Stimulated activated naive CD8-positive, alpha-beta T cell treated with anti-CD3 and anti-CD28 coated beads, Interleukin-15, amount 100 ng/mL, for 72 hours (primary cell): ENCODE results near the gene USP11.

Source experiments
- ATAC-seq: fragments of 150-1000 bp; cut with Tn5 transposase; 2 replicates; pipeline ENCODE4 v1.10.0; 2021; ENCODE audit warnings: mild to moderate bottlenecking, moderate library complexity
- DNase-seq, 2 donors: peaks; one replicate each; pipeline ENCODE4 v3.0.0; 2021 to 2022
- H3K27ac Mint-ChIP-seq, 2 donors: one replicate each; pipeline ENCODE4 v1.8.0; 2022; ENCODE audit warnings: mild to moderate bottlenecking in 2 of 2, mixed read lengths in 2 of 2, moderate library complexity in 2 of 2
- H3K27me3 Mint-ChIP-seq: one replicate; pipeline ENCODE4 v1.8.0; 2022; ENCODE audit warnings: mixed read lengths
- H3K4me1 Mint-ChIP-seq: one replicate; pipeline ENCODE4 v1.8.0; 2022; ENCODE audit warnings: mild to moderate bottlenecking, mixed read lengths
- H3K4me3 Mint-ChIP-seq, 2 donors: one replicate each; pipeline ENCODE4 v1.8.0; 2022; ENCODE audit warnings: mild to moderate bottlenecking in 2 of 2, mixed read lengths in 2 of 2, moderate library complexity in 1 of 2
- H3K9me3 Mint-ChIP-seq, 2 donors: one replicate each; pipeline ENCODE4 v1.8.0; 2022; ENCODE audit warnings: mixed read lengths in 2 of 2

USP11 gene

DNA sequence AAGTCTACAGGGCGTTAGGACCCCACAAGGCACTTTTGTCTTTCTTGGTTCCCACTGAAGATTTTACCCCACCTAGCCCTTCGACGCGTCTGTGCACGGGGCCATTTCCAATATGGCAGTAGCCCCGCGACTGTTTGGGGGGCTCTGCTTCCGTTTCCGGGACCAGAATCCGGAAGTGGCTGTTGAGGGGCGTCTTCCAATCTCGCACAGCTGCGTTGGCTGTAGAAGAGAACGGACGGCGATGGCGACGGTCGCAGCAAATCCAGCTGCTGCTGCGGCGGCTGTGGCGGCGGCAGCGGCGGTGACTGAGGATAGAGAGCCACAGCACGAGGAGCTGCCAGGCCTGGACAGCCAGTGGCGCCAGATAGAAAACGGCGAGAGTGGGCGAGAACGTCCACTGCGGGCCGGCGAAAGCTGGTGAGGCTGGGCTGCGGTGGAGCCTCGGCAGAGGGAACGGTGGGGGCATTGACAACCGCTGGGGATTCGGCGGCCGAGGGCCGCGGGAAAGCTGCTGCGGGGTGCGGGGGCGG, at the start of gene USP11:
USP11 (plus strand) TSS at position 207 of the 530 bp plus-strand sequence; CDS start at position 242, 35 bp downstream.
- DNase-seq = peak; percentile 59 to 68
- peak; percentile 57 for ATAC-seq
- H3K4me1 Mint-ChIP-seq = peaks cover 34% of the 10 kb centered on the region
- peak within 1 kb of the TSS; percentile 96 to 99 for H3K4me3 Mint-ChIP-seq
- peak within 1 kb of the TSS; percentile 98 to 99 for H3K27ac Mint-ChIP-seq
- no peaks in the 10 kb centered on the region for H3K9me3 Mint-ChIP-seq
- H3K27me3 Mint-ChIP-seq = no peaks in the 10 kb centered on the region

DNA sequence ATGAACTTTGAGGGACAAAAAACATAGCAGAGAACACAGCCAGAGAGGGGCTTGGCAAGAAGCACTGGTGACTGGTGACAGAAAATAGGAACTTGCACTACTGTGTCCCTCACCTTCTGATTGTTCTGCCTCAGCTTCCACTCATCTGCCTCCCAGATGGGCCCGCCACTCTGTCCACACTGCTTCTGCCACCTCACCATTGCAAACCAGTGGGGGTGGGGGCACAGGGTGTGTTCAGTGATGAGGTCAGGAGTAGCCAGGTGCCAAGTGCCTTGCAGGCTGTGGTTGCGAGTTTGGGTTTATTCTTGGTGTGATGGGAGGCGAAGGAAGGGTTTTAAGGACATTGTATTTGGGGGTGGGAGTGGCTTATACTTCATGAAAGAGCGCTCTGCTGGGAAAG, 48.3 kb upstream of the USP11 start:
- ATAC-seq (no peak), DNase-seq (no peak)
- H3K9me3 Mint-ChIP-seq = no peaks in the 10 kb centered on the region
- no peaks in the 10 kb centered on the region for H3K27me3 Mint-ChIP-seq
- H3K4me3 Mint-ChIP-seq = no peak overlapping the region
- peak overlapping the region in 1 of 2 donors; percentile 8 for H3K27ac Mint-ChIP-seq
- H3K4me1 Mint-ChIP-seq = peaks cover 20% of the 10 kb centered on the region

DNA sequence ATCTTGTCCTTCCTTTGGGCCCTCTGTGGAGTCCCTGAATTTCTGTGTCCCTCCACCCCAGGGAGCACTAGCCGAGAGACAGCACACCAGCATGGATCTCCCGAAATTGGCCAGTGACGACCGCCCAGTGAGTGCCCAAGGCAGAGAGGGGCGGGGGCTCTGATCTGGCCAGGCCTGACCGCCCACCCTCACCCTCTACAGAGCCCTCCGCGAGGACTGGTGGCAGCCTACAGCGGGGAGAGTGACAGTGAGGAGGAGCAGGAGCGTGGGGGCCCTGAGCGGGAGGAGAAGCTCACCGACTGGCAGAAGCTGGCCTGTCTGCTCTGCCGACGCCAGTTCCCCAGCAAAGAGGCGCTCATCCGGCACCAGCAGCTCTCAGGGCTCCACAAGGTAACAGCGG, 47.6 kb upstream of the USP11 start:
- no peaks in the 10 kb centered on the region for H3K9me3 Mint-ChIP-seq
- DNase-seq (no peak), ATAC-seq (no peak)
- H3K4me1 Mint-ChIP-seq = peaks cover 21% of the 10 kb centered on the region
- H3K27me3 Mint-ChIP-seq = no peaks in the 10 kb centered on the region
- H3K27ac Mint-ChIP-seq = no peak overlapping the region
- no peak overlapping the region for H3K4me3 Mint-ChIP-seq

GRCh38 chrX:47186096-47186740, 46.6 kb upstream of the USP11 start:
- no peak for ATAC-seq
- H3K4me1 Mint-ChIP-seq = peaks cover 26% of the 10 kb centered on the region
- H3K27ac Mint-ChIP-seq = peak overlapping the region in 1 of 2 donors; percentile 27
- no peak overlapping the region for H3K4me3 Mint-ChIP-seq
- no peak for DNase-seq
- no peaks in the 10 kb centered on the region for H3K27me3 Mint-ChIP-seq
- no peaks in the 10 kb centered on the region for H3K9me3 Mint-ChIP-seq

DNA sequence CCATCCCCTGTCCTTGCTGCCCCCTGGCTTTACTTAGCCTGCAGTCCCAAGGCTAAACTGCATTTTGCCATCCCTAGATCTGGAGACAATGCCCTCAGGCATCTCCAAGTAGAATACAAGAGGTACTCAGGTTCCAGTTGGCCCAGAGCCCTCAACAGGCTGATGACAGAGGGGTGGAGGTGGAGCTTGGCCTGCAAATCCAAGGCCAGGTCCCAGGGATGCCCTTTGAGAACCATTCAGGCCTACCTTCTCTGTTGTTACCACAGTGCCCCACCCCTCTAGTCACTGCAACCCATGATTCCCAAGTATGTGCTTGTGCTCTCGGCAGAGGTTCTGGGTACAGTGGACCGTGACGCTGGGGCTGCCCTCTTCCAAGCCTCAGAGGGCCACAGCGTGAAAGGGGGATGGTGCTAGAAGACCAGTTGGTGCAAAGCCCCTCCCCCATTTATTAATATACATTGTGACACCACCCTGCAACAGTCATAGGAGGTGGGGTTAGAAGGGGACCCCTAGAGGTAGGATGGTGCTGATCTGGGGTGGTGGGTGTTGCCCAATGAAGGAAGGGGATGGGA, 45.6 kb upstream of the USP11 start:
- DNase-seq (no peak), ATAC-seq (no peak)
- Mint-ChIP-seq H3K27ac (peak overlapping the region in 1 of 2 donors; percentile 29), H3K4me1 (peaks cover 26% of the 10 kb centered on the region), H3K4me3 (no peak overlapping the region), H3K27me3 (no peaks in the 10 kb centered on the region), H3K9me3 (no peaks in the 10 kb centered on the region)

DNA sequence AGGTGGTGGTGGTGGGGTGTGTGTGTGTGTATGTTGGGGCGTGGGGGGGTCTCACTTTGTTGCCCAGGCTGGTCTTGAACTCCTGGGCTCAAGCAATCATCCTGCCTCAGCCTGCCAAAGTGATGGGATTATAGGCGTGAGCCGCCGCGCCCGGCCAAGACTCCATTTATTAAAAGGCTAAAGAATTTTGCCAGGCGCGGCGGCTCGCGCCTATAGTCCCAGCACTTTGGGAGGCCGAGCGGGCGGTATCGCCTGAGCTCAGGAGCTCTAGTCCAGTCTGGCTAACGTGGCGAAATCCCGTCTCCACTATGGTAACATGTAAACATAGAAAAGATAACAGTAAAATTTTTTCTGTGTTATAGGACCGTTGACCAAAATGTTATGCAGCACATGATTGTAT, 42.9 kb upstream of the USP11 start:
- H3K9me3 Mint-ChIP-seq = no peaks in the 10 kb centered on the region
- no peak overlapping the region for H3K4me3 Mint-ChIP-seq
- H3K27ac Mint-ChIP-seq = no peak overlapping the region
- H3K4me1 Mint-ChIP-seq = peaks cover 44% of the 10 kb centered on the region
- no peak for DNase-seq
- no peak for ATAC-seq
- no peaks in the 10 kb centered on the region for H3K27me3 Mint-ChIP-seq

- Mint-ChIP-seq H3K4me3 (peak overlapping the region; percentile 90 to 98), H3K9me3 (no peaks in the 10 kb centered on the region), H3K4me1 (peaks cover 52% of the 10 kb centered on the region), H3K27ac (peak overlapping the region; percentile 96 to 97), H3K27me3 (no peaks in the 10 kb centered on the region)
- ATAC-seq (peak; percentile 90), DNase-seq (peak; percentile 79 to 90)
Observed at GRCh38 chrX:47190445-47191269, 42.2 kb upstream of the USP11 start.

DNA sequence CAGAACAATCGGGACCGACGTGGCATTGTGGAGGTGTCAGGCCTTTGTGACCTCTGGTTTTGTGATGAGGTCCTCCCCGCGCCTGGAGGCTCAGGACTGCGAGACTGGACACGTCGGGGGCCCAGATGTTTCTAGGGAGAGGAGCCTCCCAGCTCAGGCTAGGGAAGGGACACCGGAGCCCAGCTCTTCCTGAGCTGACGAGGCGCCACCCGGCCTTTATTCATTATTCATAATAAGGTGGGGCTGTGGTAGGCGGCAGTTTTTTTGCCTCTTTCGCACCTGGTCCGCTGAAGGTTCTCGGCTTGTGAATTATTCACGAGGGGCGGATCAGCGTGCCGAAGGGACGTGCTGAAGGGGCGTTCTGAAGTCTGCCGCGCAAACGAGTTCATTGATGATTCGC, 41.5 kb upstream of the USP11 start:
- peak overlapping the region; percentile 96 to 97 for H3K27ac Mint-ChIP-seq
- ATAC-seq (peak; percentile 13), DNase-seq (peak; percentile 44 to 50)
- H3K27me3 Mint-ChIP-seq = no peaks in the 10 kb centered on the region
- no peaks in the 10 kb centered on the region for H3K9me3 Mint-ChIP-seq
- H3K4me1 Mint-ChIP-seq = peaks cover 58% of the 10 kb centered on the region
- H3K4me3 Mint-ChIP-seq = peak overlapping the region; percentile 90 to 98

DNA sequence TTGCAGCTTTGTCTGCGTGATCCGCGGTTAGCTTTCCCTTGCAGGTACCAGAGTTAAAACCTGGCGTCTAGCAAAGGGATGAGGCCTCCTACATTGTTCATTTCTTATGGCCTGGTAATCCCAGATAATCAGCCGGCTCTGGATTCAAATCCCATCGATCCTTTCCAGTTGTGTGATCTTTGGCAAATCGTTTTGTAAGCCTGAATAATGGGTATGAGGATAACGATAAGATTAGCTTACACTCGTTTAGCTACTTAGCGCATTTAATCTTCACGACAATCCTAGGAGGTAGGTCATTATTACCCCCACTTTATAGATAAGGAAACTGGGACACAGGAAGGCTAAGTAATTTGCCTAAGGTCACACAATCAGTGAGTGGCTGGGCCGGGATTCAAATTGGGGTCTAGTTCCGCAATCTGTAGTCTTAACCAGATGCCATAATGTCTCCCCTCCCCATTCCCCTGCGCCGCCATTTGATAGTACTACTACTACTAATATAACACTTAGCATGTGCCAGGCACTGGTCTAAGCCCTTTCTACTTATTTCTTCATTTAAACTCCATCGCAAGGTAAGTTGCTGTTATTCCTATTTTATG, 40.9 kb upstream of the USP11 start:
- Mint-ChIP-seq H3K9me3 (no peaks in the 10 kb centered on the region), H3K27ac (peak overlapping the region in 1 of 2 donors; percentile 67), H3K27me3 (no peaks in the 10 kb centered on the region), H3K4me3 (peak overlapping the region; percentile 90 to 98), H3K4me1 (peaks cover 64% of the 10 kb centered on the region)
- ATAC-seq = no peak
- no peak for DNase-seq

GRCh38 chrX:47193475-47194193, 39.2 kb upstream of the USP11 start, which contains the start of gene UBA1:
Gene UBA1 (plus strand): TSS chrX:47193829. CDS start chrX:47198803, 4,974 bp downstream.
- no peaks in the 10 kb centered on the region for H3K27me3 Mint-ChIP-seq
- DNase-seq (peak; percentile 86 to 92), ATAC-seq (peak; percentile 78)
- H3K4me1 Mint-ChIP-seq = peaks cover 65% of the 10 kb centered on the region
- peak within 1 kb of the TSS; percentile 92 to 96 for H3K4me3 Mint-ChIP-seq
- H3K9me3 Mint-ChIP-seq = no peaks in the 10 kb centered on the region
- H3K27ac Mint-ChIP-seq = peak within 1 kb of the TSS; percentile 98 to 99

- DNase-seq (no peak), ATAC-seq (no peak)
- peak overlapping the region; percentile 95 to 98 for H3K27ac Mint-ChIP-seq
- H3K4me1 Mint-ChIP-seq = peaks cover 65% of the 10 kb centered on the region
- H3K27me3 Mint-ChIP-seq = no peaks in the 10 kb centered on the region
- peak overlapping the region; percentile 92 to 96 for H3K4me3 Mint-ChIP-seq
- H3K9me3 Mint-ChIP-seq = no peaks in the 10 kb centered on the region
Observed at GRCh38 chrX:47194194-47194787, 38.5 kb upstream of the USP11 start.

- Mint-ChIP-seq H3K4me1 (peaks cover 60% of the 10 kb centered on the region), H3K27me3 (no peaks in the 10 kb centered on the region), H3K27ac (peak overlapping the region; percentile 94 to 95), H3K9me3 (no peaks in the 10 kb centered on the region), H3K4me3 (peak overlapping the region; percentile 92 to 96)
- ATAC-seq (no peak), DNase-seq (no peak)
Observed at GRCh38 chrX:47196098-47196497, 36.7 kb upstream of the USP11 start.

DNA sequence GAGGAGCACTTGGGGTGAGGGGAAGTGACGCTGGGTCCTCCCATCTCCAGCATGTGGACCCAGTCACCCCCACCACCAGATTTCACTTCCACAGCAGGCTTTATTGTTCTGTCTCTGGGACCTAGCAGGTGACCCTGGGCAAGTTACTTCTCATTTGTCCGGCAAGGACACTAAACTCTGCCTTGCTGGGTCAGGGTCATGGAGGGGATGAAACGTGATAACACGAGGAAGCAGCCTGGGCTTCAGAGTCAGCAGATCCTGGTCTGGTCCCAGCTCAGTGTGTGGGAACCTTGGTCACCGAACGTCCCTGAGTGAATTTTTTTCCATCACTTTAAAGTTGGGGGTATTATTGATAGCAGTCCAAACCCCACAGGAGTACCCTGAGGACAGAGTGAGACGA, 35.3 kb upstream of the USP11 start:
- no peak for DNase-seq
- Mint-ChIP-seq H3K27ac (peak overlapping the region in 1 of 2 donors; percentile 65), H3K27me3 (no peaks in the 10 kb centered on the region), H3K4me1 (peaks cover 59% of the 10 kb centered on the region), H3K9me3 (no peaks in the 10 kb centered on the region), H3K4me3 (no peak overlapping the region)
- no peak for ATAC-seq

DNA sequence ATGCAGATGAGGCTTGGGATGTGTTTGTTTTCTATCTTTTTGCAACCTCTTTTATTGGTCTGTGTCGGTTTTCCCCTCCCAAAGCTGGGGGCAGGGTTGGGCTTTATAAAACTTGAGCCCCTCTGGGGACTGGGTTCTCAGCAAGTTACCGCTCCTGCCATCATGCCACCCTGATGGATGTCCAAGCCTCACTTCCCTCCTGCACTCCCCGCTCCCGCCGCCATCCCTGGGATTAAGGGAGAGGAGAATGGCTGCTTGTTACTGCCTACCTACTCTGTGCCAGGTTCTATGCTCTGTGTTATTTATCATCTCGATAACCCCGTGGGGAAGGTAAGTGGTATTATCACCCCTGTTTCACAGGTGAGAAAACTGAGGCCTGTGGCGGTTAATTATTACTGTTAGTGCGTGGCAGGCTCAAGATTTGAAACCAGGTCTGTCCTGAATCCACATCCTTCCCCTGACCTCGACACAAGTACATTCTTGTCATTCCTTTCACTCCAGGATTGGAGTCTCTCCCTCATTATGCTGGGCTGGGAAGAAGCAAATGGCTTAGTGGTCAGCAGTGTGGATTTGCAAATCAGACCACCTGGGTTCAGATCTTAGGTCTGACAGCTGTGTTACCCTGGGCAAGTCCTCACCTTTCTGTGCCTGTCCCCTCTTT, 34.7 kb upstream of the USP11 start:
- Mint-ChIP-seq H3K4me1 (peaks cover 52% of the 10 kb centered on the region), H3K9me3 (no peaks in the 10 kb centered on the region), H3K27ac (peak overlapping the region; percentile 25 to 80)

More for the DNA sequence above, 34.7 kb upstream of the USP11 start:
- Mint-ChIP-seq H3K4me3 (no peak overlapping the region), H3K27me3 (no peaks in the 10 kb centered on the region)
- DNase-seq = no peak
- ATAC-seq = no peak
